Bronchial epithelial cell (primary cell): ENCODE measurements around the gene CCDC88C. TPM values are rescaled to one million over a fixed set of nuclear protein-coding genes. Genes with fewer than 3 reads are reported as not detected.

Experiments used
- DNase-seq: peaks from one replicate; pipeline ENCODE4 v3.0.0-alpha.2; 2010; ENCODE audit warnings: low read depth
- FAIRE-seq: peaks from 2 replicates; lab custom pipeline; 2011; peaks lifted over from hg19 to GRCh38; lab: Jason Lieb, UNC
- H3K27me3 ChIP-seq: 2 replicates; pipeline ENCODE4 v1.5.1; 2011; ENCODE audit warnings: low read length; ENCODE audit not compliant: control insufficient read depth, insufficient read depth
- H3K36me3 ChIP-seq: 2 replicates; pipeline ENCODE4 v1.5.1; 2011; ENCODE audit warnings: low read length; ENCODE audit not compliant: control insufficient read depth, insufficient read depth
- H3K4me3 ChIP-seq: 2 replicates; pipeline ENCODE4 v1.5.1; 2011; ENCODE audit warnings: mild to moderate bottlenecking, low read depth, low read length, control low read depth
- total RNA-seq: library from RNA; depleted of rRNA; stranded (reverse); fragments of >200 nt; gene quantifications from 2 replicates; pipeline ENCODE4 v1.2.1, GENCODE V29; 2014
- TF ChIP-seq, protein P1 (sequence below): IDR thresholded peaks from 2 replicates; pipeline ENCODE4 v1.5.1; 2011; ENCODE audit warnings: mild to moderate bottlenecking, moderate library complexity, low read length, control low read depth, inconsistent platforms; ENCODE audit not compliant: insufficient read depth, severe bottlenecking

The CCDC88C gene
- total RNA-seq, 1 donor from 2014 or later: 21.3 TPM

DNA sequence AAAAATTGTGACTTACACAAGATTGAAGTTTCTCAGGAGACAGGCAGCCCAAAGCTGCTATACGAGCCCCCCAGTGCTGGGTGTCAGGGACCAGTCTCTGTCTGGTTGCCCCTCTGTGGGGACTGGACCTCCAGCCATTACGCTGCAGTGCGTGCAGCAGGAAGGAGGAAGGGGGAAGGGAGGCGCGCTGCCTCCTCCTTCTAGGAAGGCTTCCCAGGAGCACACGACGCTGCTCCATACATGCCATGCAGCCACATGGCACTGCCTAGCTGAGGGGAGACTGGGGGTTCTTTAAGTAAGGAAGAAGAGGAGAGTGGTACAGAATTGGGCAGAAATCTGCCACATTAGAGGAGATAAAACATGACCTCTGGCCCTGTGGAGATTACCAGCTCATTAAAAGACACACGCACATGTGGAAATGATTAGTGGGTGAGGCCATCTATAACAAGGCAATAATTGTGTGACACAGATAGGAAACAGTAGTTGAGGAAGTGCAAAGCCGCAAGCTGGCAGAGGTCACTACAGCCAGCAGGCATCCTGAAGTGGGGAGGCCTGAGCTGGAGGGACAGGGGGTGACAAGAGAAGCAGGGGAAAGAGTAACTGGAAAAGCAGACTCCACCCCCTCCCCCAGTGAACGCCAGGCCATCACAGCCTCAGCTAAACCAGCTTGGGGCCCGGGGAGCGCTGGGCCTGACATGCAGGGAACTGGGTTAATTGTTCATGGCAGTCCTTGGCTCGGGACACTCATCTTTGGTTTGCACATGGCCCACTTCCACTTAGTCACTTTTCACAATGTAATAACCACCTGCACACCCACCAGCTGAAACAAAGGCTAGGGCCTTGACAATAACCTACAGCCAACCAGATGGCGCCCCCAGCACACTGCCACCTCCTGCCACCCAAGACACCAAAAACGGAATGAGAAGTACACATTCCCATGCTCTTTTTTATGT lies 39.6 kb downstream of the CCDC88C start:
- DNase-seq: no peak
- Histone ChIP-seq H3K4me3 (no peak overlapping the region), H3K27me3 (no peaks in the 10 kb centered on the region), H3K36me3 (peaks cover 2% of the 10 kb centered on the region)
- no peak for FAIRE-seq
- TF ChIP-seq, protein P1, sequence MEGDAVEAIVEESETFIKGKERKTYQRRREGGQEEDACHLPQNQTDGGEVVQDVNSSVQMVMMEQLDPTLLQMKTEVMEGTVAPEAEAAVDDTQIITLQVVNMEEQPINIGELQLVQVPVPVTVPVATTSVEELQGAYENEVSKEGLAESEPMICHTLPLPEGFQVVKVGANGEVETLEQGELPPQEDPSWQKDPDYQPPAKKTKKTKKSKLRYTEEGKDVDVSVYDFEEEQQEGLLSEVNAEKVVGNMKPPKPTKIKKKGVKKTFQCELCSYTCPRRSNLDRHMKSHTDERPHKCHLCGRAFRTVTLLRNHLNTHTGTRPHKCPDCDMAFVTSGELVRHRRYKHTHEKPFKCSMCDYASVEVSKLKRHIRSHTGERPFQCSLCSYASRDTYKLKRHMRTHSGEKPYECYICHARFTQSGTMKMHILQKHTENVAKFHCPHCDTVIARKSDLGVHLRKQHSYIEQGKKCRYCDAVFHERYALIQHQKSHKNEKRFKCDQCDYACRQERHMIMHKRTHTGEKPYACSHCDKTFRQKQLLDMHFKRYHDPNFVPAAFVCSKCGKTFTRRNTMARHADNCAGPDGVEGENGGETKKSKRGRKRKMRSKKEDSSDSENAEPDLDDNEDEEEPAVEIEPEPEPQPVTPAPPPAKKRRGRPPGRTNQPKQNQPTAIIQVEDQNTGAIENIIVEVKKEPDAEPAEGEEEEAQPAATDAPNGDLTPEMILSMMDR: no peak

DNA sequence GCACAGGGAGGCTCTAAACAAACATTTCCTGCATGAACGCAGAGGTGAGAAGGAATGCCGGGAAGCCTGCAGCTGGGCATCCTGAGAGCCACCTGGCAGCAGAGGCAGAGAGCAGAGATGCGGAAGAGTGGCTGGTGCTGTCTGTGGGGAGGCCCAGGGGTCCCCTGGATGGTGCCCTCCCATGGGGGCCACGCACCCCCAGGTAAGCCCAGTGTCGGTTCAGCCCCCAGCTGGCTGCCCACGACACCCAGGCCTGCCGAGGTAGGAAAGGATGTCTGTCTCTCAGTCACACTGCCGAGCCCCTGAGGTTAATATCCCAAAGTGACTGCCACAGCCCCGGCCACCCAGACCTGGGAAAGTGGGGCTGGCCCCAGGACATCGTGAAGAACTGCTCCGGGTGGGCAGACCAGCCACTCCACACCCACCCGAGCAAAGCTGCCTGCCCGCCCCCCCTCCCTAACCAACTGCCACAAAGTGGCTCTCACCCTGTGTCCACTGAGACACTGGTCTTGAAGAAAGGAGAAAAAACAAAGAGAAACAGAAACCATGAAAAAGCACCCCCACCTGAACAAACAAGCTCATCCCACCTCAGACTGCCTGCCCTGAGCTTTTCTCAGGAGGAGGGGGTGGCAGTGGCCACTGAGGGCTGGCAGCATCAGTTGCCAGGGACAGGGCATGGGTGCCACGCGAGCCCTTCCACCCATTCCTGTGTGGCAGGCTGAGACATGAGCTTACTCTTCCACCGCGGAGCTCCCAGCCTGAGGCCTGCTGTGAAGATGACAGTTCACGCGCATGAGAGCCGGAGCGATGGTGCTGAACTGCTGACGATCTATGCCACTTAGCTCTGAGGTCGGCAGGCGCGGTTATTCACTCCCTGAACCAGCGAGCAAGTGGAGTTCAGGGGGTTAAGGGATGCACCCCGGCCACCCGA lies 40.8 kb downstream of the CCDC88C start:
- H3K4me3 ChIP-seq: no peak overlapping the region
- no peak for FAIRE-seq
- no peaks in the 10 kb centered on the region for H3K27me3 ChIP-seq
- TF ChIP-seq, protein P1: no peak
- DNase-seq: no peak
- H3K36me3 ChIP-seq: peaks cover 2% of the 10 kb centered on the region

DNA sequence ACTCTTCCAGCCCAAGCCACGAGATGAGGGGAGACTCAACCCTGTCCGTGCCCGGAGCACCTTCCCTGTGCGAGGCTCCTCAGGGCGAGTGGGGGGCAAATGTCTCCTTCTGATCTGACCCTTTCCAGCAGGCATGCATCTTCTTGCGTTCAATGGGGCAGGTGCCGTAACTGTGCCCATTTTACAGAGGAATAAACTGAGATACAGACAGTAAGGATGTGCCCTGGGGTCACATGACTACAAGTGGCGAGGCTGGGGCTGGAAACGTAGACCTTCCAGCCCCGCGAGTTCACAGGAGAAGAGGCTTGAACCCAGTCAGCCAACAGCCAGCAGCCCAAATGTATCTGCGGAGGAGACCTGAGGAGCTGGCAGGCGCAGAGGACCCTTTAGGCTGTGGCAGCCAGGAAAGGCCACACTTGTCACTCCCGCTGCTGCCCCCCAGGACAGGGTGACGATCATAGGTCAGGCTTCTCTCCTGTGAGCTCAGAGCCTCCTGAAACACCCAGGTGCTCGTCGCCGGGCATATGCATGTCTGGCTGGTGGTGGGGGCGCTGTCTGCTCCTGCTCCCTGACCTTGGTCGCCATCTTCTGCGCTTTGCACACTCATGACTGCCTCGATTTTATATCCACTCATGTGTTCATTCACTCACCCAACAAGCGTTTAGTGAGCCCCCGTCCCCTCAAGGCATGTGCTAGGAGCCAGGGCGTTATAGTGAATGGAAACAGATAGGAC lies 41.7 kb downstream of the CCDC88C start:
- TF ChIP-seq, protein P1: no peak
- Histone ChIP-seq H3K27me3 (no peaks in the 10 kb centered on the region), H3K4me3 (no peak overlapping the region), H3K36me3 (peaks cover 2% of the 10 kb centered on the region)
- no peak for DNase-seq
- FAIRE-seq: no peak

DNA sequence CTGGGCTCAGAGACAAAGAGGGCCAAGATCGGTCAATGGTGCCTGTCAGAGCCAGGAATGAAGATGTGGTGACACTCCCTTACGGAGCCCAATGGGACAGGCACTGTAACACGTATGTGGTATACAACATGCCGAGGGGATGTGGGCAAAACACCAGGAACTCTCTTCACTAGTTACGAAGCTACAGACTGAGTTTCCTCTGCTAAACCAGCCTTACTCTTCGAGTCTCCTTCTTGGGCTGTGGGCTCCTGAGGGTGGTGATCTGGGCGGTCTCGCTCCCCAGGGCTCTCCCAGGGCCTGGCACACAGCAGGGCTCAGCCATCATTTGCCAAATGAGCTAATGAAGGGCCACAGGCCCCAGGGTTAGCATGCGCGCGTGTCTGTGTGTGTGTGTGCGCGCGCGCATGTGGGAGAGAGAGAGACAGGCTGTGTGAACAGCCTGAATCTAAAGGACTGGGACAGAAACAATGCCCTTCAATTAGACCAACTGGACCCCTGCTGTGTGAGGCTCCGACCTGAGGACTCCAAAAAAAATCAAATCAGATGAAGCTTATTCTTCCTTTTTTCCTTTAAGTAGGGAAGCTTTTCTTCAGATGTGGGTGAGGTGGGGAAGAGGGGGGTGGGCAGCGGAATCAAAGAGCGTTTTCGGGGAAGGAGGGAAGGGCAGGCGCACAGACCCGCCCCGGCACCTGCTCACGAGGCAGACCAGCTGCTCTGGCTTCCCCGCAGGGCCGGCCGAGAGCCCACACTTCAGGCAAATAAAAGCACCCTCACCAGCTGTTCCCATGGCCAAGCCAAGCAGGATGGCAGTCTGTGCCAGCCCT lies 42.5 kb downstream of the CCDC88C start:
- DNase-seq (no peak), FAIRE-seq (peak; percentile 68)
- TF ChIP-seq, protein P1: no peak
- H3K4me3 ChIP-seq: no peak overlapping the region
- H3K36me3 ChIP-seq: peaks cover 2% of the 10 kb centered on the region
- H3K27me3 ChIP-seq: no peaks in the 10 kb centered on the region
